DMS 273 treated with DMSO at 0.1 percent for 48 hours (cell line): ENCODE results near the gene TAGLN.
"Not testable (repeated sequence)": the region's sequence is repeated elsewhere in the genome, so short reads cannot be mapped to it uniquely, and the experiment has no call there.

Experiments
- DNase-seq: peaks from one replicate; lab custom pipeline; 2025; lab: John Stamatoyannopoulos, UW

TAGLN gene

DNA sequence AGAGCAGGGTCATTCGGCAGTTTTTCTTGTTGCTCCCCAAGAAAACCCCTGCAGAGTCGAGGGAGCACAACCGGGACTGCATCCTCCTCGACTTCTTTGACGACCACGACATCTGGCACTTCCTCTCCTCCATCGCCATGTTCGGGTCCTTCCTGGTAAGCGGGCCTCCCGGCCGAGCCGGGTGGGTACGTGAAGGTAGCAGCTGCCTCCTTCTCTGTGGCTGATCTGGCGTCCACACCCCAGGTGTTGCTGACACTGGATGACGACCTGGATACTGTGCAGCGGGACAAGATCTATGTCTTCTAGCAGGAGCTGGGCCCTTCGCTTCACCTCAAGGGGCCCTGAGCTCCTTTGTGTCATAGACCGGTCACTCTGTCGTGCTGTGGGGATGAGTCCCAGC is 3.4 kb upstream of the TAGLN start:
- no peak for DNase-seq

DNA sequence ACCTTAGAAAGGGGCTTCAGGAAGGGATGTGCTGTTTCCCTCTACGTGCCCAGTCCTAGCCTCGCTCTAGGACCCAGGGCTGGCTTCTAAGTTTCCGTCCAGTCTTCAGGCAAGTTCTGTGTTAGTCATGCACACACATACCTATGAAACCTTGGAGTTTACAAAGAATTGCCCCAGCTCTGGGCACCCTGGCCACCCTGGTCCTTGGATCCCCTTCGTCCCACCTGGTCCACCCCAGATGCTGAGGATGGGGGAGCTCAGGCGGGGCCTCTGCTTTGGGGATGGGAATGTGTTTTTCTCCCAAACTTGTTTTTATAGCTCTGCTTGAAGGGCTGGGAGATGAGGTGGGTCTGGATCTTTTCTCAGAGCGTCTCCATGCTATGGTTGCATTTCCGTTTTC is 2.2 kb upstream of the TAGLN start:
- no peak for DNase-seq

DNA sequence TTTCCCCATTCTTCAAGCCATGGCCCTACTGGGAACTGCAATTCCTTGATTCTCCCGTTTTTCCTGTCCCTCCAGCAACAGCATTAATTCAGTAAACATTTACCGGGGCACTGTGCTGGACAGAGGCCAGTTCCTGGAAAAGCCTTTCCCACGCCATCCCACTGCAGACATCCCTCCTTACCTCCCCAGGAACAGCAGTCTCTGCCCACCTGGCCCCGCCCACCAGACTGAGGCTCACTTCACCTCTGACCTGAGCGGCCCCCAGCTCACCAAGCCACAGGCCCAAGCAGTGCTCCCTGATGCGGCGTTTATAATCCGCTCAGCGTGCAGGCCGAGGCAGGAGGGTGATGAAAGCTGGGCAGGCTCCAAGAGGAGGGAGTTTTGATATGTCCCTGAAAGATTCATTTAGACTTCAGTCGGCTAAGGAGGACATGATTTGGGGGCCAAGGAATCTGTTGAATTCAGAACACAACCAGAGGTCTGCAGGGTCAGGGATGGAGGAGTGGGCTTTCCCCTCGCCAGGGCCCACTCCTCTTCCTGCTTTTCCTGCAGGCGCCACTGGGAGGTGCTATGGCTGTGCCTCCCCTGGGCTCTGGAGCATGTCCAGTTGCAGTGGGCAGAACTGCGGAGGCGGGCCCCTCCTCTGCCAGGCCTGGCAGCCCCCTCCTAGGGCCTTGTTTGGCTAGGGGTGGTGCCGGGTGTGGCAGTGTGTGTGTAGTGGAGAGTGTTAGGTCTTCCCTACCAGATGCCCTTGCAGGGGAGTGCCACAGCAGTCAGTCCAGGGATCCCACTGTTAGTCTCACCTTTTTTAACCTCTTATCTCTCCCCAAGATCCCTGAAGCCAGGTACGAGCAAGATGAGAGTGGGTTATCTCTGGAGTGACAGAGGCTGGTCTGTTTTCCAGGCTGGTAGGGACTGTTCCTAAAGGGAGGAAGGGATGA is 1.4 kb upstream of the TAGLN start:
- DNase-seq, result no peak

DNA sequence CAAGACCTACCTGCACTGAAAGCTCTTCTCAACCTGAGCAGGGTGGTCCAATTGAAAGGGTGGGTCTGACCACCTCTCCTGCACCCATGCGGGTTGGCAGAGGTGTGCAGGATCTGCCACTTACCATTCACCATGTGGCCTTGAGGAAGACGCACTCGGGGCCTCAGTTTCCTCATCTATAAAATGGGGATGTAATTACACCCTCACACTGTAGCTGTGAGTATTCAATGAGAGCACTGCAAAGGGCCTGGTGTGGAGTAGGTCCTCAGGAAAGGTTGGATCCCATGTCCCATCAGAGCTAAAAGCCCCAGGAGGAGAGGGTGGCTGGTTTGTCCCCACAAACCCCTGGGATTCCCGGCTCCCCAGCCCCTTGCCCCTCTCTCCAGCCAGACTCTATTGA is 557 bp upstream of the TAGLN start:
- DNase-seq, result no peak

DNA sequence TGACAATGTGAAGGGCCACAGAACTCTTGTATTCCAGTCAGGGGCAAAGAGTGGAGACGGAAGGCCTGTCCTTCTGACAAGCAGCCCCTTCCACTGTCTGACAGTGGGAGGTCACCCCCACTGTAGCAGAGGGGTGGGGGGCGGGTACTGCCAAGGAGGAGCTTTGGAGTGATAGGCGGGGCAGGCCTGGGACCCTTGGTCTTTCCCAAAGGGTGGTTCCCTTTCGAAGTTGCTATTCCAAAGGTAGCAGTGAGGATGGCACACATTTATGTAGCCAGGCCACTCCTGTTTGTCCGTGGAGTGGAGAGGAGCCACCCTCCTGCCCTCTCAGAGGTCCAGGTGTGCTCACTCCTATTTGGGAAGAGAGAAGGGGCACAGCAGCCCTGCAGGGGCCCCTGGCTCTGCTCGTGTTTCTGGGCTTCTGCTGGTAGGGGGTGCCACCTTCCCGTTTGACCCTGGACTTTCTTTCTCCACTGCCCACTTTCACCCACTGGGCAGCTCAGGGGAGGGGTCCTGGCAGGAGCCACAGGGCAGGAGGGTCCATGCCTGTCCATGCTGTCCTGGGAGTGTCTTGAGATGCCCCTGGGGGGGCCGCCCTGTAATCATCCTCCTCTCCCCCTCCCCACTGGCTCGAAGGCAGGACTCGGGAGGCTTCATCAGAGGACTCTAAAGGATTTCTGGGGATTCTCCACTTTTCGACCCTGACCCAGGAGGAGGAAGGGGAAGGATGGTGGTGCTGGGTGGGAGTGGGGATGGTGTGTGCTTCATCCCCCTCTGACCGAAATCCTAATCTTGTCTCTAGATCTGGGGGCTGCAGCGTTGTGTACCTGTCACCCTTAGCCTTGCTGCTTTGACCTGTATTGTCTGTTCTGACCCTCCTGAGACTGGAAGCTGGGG is 994 bp downstream of the TAGLN start:
- no peak for DNase-seq

DNA sequence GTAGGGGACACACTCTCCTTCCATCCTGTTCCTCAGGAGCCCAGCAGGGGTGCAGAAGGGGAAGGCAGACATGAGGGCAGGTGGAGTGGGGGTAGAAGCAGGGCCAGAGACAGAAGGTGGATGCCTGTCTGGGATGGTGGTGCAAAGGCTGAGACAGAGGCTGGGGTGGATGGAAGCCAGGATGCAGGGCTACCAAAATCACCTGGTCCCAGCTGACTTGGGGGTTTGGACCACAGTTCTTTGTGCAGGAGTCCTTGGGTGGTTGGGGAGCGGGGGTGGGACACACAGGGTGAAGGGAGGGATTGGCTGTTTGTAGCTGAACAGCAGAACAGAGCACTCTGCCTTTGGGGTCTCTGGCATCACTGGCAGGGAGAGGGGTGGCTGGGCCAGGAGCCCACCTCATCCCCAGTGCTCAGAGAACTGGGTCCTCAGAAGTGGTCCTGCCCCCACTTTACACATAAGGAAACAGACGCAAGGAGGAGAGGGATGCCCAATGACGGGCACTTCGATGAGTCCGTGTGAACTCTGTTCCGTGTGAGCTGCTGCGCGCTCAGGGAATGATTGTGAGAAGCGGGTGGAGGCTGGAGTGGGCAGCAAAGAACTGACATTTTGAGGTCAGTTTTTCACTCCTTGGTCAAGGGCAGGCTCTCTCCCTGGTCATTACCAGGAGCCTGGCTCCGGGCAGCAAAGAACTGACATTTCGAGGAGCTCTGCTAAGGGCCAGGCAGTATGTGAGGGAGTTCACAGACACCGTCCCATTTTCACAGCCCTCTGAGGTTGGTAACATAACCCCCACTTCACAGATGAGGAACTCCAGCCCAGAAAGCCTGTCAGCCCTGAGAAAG is 1.9 kb downstream of the TAGLN start:
- no peak for DNase-seq

DNA sequence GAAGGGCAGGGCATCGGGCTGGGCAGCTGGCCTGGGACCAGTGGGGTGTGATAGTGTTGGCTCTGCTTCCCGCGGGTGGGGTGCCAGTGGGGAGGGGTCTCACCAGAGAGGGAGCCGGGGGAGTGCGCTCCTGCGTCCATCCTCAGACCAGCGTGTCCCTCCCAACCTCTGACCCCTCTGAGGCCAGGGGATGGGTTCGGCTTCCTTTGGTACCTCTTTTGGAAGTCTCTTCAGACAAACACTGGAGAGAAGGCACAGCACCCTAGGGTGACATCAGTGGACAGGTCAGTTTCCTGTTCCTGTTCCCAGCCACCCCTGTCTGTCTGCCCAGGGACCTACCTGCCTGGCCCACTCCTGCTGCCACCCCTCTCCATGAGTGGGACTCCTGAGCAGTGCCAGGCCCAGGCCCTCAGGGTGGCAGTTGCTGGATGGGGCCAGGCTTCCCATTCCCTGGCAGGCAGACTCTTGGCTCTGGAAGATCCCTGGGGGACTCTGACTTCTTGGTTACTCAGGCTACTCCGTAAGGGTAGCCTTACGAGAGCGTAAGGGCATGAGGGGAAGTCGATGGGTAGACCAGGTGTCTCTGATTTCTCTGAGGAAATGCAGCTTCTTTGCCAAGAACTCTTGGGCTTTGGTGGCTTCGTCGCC is 2.6 kb downstream of the TAGLN start:
- DNase-seq, result no peak

DNA sequence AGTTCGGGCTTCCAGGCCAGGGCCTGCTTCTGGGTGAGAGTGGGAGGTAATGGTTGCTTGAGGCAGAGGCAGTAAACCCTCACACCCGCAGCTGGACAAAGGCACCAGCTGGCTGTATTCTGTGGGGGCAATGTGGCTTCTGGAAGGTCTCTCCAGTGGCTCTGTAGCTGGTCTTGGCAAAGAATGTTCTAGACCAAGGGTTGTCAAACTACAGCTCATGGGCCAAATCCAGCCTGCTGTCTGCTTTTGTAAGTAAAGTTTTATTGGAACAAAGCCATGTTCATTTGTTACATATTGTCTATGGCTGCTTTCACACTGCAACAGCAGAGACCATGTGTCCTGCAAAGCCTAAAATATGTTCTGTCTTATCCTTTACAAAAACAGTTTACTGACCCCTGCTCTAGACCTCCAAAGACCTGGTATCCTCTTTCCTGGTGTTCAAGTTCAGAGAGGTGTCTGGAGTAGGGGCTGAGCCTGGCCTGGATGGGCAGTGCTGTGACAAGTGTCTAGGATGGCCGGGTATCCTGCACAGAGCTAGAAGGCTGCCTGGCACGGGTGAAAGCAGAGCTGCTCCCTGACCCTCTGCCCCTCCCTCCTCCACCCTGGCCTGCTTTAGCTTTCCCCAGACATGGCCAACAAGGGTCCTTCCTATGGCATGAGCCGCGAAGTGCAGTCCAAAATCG is 3.4 kb downstream of the TAGLN start:
- DNase-seq, result no peak

DNA sequence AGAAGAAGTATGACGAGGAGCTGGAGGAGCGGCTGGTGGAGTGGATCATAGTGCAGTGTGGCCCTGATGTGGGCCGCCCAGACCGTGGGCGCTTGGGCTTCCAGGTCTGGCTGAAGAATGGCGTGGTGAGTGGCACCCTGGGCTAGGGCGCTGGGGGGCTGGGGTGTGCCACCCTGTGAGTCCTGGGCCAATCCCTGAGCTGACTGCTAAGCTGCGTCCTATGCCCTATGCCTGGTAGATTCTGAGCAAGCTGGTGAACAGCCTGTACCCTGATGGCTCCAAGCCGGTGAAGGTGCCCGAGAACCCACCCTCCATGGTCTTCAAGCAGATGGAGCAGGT is 3.9 kb downstream of the TAGLN start:
- DNase-seq, result no peak

DNA sequence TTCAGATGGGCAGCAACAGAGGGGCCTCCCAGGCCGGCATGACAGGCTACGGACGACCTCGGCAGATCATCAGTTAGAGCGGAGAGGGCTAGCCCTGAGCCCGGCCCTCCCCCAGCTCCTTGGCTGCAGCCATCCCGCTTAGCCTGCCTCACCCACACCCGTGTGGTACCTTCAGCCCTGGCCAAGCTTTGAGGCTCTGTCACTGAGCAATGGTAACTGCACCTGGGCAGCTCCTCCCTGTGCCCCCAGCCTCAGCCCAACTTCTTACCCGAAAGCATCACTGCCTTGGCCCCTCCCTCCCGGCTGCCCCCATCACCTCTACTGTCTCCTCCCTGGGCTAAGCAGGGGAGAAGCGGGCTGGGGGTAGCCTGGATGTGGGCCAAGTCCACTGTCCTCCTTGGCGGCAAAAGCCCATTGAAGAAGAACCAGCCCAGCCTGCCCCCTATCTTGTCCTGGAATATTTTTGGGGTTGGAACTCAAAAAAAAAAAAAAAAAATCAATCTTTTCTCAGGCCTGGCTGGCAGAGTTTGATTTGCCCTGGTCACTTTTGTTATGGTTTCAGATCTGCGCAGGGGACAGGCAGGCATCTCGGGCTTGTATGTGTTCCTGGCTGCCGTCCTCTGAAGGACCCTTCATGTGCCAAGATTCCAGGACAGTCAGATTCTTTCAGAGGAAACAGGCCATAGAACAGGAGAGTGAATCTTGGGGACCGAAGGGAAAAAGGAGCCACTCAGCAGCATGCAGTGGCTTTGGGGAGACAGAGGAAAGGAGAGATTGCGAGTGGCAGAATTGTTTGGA is 5.3 kb downstream of the TAGLN start:
- DNase-seq, result no peak

DNA sequence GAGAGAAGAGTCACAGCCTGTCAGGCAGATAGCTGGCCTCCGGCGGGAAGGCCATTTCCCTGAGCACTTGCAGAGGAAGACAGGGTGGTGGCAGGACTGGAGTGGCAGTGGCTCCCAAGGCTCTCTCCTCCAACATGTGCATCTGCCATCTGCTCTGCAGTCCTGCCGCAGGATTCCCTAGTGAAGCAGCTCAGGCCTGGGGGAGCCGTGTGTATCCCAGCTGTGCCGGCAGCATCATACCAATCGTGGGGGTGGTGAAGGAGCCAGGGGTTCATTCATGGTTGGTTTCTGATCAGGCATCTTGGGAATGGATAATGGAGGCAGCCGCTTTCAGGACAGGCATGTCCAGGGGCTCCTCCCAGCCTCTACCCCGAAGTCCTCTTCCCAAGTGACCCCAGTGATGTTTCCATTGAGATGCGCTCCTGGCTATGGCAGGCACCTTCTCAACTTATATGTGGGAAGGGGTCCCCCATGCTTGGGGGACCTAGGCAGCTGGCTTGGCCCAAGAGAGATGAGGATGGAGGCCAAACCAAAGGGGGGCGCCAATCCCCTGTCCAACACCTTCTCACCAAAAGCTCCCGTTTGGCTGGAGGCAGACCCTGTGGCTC is 6.1 kb downstream of the TAGLN start:
- DNase-seq, result no peak

DNA sequence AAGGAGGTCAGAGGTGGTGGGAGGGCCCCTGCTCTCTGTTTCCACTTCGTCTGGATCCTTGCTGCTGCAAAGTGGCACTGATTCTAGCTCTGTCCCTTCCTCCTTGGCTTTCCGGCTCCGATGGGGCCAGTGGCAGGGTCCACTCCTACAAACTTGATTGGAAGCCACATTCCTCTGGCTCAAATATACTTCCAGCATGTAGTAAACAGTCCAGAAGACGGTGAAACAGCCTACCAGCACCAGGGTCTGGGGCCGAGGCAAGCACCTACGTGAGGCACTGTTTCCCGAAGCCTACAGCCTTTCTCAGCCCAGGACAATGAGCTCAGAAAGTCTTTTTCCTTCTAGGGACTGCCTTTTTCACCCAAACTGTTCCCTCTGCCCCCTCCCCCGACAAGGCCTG is 6.9 kb downstream of the TAGLN start:
- not testable (repeated sequence) for DNase-seq

DNA sequence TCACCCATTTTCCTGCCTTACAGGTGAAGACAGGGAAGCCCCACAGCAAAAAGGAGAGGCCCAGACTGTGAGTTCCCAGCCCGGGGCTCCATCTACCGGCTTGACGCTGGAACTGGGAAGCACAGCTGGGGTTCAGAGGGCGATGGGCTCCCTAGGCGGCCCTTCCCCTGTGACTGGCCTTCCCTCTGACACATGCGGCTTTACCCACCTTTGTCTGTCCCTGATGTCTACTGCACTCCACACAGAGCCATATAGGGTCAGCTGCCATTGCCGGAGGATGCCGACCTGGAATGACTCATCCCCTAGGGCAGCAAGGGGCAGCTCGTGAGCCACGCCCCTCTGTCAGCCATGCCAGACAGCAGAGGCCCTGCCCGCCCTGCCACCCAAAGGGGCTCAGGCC is 7.7 kb downstream of the TAGLN start:
- DNase-seq, result not testable (repeated sequence)

DNA sequence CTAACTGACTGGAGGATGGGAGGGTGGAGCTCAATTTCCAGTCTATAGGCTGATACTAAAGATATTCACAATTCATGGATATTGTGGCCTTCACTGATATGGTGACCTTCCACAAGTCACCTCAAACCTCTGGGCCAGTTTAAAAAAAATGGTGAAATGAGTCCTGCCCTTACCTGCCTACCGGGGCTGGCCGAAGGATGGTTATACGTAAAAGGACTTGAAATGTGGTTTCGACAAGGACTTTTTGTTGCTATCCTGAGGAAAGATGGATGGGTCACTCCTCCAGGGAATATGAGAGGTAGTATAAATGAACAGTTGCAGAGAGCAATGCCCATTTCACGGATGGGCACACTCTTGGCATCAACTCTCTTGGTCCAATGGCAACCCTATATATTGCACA is 8.3 kb downstream of the TAGLN start:
- DNase-seq, result not testable (repeated sequence)

DNA sequence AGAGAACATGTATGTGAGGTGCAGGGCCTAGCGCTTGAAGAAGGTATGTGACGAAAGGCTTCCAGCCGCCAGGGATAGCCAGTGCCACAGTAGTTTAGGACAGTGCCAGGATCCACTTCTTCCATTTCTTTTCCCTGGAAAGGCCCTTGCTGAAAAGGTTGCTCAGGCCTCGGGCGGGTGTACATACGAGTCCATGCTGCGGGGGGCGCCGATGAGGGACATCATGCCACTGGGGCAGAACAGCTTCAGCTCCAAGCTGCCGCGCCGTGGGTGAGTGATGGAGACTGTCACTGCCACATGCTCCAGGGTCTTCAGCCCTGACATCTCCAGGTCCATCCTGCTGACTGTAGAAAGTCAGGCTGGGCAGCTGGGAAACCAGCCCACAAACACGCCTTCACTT is 9.5 kb downstream of the TAGLN start:
- DNase-seq, result not testable (repeated sequence)

DNA sequence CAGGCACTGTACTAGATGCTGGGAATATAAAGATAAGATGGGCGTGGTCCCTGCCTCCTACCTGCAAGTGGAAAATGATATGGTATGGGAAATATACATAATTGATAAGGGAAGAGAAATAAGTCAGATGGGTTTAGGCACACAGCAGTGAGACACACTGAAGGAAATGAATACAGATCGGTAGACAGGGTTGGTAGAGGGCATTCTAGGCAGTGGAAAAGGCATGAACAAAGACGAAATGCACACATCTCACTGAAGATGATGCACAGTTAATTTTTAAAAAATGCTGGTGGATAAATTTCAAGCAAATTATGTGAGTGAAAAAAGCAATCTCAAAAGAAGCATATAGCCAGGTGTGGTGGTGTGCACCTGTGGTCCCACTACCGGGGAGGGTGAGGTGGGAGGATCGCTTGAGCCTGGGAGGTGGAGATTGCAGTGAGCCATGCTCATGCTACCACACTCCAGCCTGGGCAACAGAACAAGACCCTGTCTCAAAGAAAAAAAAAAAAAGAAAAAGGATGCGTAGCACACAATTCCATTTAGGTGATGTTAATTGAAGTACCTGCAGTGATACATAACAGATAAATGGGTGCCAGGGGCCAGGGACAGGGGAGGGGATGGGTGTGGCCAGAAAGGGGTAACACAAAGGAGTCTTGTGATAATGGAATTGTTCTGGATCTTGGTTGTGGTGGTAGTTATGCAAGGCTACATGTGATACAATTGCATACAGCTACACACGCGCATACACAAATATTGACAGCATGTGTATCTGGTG is 10.4 kb downstream of the TAGLN start:
- not testable (repeated sequence) for DNase-seq

DNA sequence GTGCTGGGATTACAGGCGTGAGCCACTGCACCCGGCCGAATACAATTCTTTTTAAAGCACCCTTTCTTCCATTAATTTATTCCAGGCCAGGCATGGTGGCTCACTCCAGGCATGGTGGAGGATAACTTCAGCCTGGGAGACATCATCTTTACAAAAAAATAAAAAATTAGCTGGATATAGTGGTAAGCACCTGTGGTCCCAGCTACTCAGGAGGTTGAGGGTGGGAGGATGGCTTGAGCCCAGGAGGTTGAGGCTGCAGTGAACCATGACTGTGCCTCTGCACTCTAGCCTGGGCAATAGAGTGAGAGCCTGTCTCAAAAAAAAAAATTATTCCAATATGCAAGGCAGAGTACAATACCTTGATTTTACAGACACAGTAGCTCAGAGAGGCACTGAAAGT is 11.4 kb downstream of the TAGLN start:
- DNase-seq, result no peak

DNA sequence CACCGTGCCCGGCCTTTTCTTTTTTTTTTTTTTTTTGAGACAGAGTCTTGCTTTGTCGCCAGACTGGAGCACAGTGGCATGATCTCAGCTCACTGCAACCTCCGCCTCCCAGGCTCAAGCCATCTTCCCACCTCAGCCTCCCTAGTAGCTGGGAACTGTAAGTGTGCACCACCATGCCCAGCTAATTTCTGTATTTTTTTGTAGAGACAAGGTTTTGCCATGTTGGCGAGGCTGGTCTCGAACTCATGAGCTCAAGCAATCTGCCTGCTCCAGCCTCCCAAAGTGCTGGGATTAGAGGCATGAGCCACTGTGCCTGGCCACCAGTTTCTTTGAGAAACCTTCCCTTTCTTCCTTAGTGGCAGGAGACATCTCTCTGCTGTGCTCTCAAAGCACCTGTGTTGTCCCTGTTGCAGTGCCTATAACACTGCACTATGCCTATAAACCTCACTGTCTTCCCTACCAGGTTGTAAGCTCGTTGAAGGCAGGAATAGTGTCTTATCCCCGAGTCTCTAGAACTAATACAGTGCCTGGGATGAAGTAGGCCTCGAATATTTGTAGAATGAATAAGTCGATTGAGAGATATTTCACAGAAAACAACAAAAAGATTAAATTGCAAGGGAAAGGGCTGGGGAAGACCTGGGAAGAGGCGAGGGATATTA is 13.7 kb downstream of the TAGLN start:
- no peak for DNase-seq
